Fibroblast of skin of abdomen (primary cell): ENCODE measurements around the gene HCST.
A peak's percentile ranks its signal among the peaks of the same experiment; 100 is the strongest.
"Not testable (repeated sequence)": the region's sequence is repeated elsewhere in the genome, so short reads cannot be mapped to it uniquely, and the experiment has no call there.

Experiments used
- DNase-seq: peaks from one replicate; pipeline ENCODE4 v3.0.0-alpha.2; 2013

HCST gene

DNA sequence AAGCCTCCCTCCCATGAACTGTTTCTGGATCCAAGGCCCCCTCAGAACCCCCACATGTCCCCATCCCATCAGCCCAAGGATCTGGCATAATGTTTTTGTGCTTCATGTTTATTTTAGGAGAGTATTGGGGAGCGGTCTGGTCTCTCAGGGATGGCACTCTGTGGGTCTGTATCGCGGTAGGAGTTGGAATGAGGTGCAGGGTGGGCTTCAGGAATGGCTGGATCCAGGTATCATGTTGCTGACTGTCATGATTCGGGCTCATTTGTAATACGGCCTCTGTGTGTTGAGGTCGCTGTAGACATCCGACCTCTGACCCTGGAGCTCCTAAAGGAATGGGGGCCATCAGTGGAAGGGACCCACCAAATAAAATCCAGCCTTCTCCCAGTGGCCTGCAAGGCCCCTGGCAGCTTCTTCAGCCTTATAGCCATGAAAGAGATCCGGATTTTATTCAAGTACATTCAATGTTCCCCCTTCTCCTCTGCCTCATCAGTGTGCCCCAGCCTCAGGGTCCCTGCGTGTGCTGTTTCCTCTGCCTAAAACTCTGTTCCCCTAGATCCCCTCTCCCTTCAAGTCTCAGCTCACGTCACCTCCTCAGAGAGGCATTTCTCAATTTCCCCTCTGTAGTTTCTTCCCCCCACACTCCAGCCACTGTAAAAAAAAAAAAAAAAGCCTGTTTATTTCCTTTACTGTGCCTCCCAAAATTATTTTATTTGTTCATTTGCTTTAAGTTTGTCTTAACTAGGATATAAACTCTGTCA is 2.2 kb downstream of the HCST start:
- no peak for DNase-seq

DNA sequence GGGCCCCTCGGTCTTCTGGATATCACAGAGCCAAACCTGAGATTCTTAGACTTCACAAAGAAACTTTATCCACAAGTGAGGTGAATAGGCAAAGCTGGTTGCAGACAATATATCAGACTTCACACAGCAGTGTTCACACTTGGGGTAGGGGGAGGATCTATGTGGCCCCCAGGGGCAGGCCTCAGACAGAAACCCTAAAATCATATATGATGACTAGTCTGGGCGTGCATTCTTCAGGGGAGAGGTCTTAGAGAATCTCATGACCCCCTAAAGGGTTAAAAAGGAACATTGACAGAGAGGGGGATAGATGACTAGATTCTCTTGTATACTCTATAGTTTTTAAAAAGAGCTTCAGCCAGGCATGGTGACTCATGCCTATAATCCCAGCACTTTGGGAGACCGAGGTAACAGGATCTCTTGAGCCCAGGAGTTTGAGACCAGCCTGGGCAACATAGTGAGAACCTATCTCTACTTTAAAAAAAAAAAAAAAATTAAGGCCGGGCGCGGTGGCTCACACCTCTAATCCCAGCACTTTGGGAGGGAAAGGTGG is 2.9 kb downstream of the HCST start:
- no peak for DNase-seq

DNA sequence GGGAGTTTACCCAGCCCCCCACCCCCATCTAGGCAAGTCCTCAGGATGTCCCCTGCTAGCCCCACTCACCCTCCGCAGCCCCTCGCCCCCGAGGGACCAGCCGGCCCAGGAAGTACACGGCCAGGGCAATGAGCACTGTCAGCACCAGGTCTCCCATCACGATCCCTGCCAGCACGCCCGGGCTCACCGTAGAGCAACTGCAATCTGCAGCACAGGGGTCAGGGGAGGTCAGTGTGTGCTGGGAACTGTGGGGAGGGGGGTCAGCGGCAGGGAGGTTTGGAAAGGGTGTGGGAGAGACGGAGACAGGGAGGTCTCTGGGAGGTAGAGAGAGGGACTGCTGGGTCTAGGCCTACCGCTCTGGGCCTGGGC is 5.0 kb downstream of the HCST start:
- DNase-seq: no peak

DNA sequence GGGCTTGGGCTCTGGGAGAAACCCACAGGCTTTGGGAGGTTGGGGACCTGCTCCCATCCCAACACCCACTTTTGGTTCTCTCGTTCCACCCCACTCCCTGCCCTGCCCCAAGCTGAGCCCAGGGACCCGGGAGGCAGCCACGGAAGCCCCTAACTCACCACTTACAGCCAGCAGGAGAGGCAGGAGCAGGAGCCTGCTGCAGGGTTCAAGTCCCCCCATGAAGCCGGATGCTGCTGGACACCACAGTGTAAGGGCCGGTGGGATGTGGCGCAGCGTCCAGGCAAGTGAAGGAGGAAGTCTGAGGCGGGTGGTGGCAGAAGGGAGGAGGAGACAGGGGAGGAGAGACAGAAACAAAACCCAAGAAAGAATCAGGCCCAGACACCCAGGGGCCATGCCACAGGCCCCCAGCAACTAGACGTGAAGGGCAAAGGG is 5.7 kb downstream of the HCST start, which contains the start of gene TYROBP:
TYROBP (minus strand) TSS at position 286 of the 432 bp plus-strand sequence; CDS start at position 219, 67 bp downstream.
- no peak for DNase-seq

DNA sequence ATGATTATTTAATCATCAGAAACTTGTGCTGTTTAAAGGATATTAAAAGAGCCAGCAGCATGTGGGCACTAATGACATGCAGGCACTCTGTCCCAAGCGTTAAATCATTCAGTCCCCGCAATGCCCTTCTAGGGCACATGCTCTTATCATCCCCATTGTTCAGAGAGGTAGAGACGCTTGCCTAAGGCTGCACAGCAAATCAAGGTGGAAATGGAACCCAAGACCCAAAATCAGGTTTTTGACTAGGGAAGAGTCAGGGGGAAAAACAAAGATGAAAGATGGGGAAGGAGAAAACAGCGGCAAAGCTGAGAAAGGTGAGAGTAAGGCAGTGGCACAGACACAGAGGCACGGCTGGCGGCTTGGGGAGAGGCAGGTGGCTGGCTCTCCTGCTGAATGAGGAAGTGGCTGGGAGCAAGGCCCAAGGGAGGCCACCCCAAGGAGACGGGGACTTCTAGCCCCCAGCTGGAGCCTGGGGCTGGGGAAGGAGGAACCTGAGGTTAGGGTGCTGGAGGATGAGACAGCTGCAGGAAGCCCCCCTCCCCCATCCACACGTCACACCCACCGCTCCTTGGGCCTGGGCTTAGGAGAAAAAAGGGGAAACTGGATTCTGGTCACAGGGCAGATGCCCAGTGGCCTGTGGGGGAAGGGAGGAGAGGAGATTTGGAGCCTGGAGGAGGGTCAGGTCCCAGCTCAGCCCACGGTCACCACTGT is 6.8 kb downstream of the HCST start:
- no peak for DNase-seq

DNA sequence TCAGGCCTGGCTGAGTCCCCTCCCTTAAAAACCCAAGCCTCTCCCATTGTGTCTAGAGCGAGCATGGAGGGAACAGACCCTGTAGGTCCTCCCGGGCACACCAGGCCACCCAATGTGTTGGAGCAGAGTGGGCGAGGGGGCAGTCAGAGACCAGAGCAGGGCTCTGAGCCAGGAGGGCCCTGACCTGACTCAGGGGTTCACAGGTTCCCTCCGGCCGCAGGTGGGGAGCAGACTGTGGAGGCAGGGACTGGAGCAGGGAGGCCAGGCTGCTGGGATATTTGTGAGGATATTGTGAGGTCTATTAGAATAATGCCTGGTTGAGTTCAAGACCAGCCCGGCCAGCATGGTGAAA is 7.3 kb downstream of the HCST start:
- no peak for DNase-seq

DNA sequence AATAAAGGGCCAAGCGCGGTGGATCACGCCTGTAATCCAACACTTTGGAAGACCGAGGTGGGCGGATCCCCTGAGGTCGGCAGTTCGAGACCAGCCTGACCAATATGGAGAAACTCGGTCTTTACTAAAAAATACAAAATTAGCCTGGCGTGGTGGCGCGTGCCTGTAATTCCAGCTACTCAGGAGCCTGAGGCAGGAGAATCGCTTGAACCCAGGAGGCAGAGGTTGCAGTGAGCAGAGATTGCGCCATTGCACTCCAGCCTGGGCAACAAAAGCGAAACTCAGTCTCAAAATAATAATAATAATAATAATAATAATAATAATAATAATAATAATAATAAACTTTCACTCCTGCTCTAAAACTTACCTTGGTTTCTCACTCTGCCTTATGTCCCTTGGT is 8.0 kb downstream of the HCST start:
- DNase-seq: not testable (repeated sequence)

DNA sequence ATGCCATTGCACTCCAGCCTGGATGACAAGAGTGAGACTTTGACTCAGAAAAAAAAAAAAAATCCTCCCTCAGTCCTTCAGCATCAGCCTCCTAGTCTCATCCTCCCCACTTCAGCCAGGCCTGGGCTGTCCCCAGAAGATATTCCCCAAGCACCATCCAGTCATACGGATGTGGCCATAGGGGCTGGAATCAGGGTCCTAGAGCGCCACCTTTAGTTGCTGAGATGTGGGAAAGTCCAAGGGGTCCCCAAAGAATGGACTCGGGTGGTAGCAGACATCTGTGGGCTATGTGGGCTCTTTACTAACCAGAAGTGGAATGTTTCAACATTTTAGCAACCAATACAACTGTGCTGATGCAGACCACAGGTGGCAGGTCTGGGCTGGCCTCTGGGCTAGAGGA is 8.8 kb downstream of the HCST start:
- no peak for DNase-seq

DNA sequence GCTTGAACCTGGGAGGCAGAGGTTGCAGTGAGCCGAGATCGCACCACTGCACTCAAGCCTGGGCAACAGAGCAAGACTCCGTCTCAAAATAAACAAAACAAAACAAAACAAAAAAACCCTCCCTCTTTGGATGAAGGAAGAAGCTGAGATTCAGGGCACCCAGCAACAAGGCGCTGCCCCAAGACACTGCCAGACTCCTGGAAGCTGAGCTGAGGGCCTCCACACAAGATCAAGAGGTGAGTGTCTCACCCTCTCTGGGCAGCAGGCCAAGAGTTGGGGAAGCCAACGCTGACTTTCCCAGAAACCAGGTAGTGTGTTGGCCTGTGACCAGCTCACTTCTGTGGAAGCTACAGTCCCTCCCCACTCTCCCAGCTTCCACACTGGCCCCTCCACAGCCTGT is 9.5 kb downstream of the HCST start:
- no peak for DNase-seq

DNA sequence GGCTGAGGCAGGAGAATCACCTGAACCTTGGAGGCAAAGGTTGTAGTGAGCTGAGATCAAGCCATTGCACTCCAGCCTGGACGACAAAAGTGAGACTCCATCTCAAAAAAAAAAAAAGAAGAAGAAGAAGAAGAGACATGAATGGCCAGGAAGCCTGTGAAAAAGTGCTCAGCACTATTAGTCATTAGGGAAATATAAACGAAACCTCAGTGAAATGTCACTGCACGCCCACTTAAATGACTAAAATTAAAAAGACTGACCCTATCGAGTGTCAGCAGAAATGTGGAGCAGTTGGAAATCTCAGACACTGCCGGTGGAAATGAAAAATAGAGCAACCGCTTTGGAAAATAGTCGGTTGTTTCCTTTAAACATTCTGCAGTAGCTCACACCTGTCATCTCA is 11.3 kb downstream of the HCST start:
- no peak for DNase-seq

DNA sequence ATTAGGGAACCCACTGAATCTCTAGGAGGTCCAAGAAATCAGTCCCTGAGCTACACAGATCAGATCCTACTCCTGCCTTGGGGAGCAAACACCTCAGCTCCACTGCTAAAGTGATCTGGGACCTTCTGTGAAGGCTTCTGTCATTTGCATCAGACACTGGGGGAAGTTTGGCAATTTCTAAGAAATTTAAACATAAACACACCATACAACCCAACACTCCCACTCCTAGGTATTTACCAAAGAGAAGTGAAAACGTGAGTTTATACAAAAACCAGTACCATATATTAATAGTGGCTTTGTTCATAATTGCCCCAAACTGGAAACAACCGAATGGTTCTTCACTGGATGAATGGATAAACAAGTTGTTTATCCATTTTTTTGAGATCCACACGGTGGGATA is 13.1 kb downstream of the HCST start:
- no peak for DNase-seq

DNA sequence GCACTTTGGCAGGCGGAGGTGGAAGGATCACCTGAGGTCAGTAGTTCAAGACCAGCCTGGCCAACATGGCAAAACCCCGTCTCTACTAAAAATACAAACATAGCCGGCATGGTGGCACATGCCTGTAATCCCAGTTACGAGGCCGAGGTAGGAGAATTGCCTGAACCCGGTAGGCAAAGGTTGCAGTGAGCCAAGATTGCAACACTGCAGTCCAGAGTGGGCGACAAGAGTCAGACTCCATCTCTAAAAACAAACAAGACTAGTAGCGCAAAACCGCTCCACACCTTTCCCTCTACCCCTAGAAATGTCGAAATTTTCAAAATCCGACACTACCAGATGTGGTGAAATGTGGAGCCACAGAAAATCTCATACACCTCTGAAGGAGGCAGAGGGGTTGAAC is 17.0 kb downstream of the HCST start:
- no peak for DNase-seq

DNA sequence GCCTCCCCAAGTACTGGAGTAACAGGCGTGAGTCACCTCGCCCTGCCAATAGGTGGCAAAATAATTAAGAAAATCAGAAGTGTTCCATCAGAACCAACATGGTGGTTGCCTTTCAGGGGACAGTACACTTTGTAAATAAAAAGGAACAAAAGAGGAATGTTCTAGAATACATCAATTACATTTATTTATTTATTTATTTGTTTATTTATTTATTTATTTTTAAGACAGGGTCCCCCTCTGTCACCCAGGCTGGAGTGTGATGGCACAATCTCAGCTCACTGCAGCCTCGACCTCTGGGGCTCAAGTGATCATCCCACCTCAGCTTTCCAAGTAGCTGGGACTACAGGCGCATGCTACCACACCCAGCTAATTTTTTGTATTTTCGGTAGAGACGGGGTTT is 18.7 kb downstream of the HCST start:
- no peak for DNase-seq

DNA sequence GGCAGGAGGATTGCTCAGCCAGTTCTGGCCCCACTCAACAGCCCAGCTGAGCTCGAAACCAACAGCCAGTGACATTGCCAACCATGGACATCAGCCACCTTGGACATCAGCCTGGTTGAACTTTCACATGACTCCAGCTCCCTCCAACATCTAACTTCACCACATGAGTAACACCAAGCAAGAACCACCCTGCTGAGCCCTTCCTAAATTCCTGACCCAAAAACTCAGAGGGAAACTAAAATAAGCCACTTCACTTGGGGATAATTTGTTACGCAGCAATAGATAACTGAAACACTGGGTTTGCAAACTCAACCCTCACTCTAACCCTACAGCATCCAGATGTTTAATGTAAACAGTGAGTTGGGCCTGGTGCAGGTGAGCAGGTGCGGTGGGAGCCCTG is 23.2 kb downstream of the HCST start:
- no peak for DNase-seq

DNA sequence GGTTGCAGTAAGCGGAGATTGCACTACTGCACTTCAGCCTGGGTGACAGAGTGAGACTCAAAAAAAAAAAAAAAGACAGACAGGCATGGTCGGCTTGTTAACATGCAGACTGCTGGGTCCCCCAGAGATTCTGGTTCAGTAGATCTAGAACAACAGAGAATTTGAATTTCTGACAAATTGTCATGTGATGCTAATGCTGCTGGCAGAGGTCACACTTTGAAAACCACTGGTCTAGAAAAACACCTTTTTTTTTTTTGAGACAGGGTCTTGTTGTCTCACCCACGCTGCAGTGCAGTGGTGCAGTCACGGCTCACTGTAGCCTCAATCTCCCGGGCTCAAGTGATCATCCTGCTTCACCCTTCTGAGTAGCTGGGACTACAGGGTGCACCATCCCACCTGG is 26.2 kb downstream of the HCST start:
- DNase-seq: no peak

DNA sequence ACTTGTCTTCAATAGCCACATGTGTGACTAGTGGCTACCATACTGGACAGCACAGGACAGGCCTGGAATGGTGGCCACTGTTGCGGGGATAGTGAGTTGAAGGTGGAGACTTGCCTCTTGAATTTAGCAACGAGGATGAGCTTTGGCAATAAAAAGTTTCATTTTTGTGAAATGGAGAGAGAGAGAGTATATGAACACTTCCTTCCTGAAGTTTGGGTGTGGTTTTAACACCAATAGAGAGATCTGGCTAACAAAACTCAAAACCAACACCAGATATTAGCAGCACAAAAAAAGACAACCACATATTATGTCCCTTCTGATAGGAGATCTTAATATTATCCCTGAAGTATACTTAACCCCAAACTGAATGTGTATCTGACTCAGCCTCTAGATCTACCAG is 27.5 kb downstream of the HCST start:
- no peak for DNase-seq

DNA sequence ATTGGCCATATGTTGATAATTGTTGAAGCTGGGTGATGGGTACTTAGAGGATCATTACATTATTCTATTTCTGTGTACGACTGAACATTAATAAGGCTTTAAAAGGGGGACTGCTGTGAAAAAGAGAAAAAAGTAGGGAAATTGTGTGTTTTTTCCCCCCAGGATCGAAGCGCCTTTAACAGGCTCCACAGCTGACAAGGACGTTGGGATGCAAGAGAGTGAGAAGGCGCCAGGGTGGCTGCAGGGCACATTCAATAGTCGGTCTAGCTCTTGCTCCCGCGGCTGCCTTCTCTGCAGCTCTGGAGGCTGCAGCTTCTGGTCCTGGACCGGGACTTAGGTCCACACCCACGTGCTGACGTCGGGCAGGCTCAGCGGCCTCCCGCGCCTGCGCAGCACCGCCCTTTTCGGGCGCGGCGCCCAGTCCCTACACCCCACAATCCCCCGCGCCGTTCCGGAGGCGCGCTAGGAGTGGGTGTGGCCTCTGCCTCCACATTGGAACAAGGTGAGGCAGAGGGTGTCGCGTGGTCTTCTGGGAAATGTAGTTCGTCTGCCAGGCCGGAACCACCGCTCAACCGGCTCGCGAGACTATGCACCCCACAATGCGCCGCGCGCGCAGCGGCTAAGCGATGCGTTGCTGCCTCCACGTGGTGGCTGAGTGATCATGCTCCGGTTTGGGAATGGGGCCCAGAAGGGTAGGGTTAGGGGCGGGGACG is 29.0 kb downstream of the HCST start:
- peak; percentile 100 for DNase-seq

DNA sequence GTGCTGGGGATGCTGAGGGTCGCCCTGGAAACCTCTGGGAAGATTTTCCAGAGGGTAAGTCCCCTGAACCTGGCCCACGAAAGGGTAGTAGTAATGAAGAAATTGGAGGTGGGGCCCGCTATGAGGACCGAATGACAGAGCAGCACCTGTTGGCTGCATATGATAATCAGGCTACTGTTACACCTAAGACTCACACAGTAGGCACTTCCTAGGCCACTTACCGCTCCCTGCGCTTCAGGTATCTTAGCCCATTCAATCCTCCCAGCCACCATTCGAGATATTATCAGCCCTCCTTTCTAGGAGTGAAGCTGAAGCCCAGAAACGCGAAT is 29.5 kb downstream of the HCST start:
- DNase-seq: no peak

DNA sequence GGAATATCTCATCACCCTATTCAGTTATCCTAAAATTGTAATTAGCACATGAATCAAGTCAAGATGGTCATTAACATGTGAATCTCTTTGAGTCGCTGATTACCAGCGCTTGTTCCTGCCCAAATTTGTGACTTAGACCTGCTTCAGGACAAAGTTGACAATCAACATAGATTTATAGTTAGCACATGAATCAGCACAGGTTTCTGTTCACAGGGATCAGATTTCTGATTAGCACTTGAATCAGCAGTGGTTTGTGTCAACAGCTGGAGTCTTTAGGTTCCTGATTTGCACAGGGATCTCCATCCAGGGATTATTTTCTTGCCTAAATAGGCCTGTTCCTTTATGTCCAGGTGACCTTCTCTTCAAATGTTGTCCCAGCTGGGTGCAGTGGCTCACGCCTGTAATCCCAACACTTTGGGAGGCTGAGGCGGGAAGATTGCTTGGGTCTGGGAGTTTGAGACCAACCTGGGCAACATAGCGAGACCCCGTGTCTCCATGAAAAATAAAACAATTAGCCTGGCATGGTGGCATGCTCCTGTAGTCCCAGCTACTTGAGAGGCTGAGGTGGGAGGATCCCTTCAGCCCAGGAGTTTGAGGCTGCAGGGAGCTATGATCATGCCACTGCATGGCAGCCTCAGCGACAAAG is 30.1 kb downstream of the HCST start:
- DNase-seq: no peak

DNA sequence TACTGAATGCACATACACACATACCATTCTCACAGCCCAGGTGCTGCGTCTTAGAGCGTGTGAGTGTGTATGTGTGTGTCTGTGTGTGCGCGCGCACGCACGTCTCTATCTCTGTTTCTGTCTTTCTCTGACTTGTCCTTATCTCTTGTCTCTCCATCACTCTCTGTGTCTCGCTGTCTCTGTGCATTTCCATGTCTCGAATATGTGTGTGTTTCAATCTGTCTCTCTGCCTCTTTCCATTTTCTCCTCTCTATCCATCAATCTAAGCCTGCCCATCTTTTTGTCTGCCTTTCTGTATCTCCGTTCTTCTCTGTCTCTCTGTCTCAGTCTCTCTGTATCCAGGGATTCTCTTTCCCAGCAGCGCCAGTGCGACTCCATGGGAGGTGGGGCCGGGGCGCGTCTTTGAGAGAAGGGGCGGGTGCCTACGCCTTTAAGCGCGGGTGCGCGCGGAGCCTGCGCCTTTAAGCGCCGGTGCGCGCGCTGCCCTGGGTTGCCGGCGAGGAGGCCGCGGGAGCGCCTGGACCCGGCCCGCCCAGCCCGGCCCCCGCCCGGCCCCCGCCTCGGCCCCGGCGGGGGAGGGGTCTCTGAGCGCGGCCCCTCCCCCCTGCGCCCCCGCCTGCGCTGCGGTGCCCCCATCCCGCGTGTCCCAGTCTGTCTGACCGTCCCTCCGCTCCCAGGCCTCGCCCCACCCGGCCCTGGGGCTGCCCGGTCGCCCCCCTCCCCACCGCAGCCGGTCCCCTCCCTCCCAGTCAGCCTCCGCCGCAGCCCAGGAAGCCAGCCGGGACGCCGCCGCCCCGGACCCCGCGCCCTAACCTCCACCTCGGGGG is 33.8 kb downstream of the HCST start, which contains the start of gene LRFN3:
LRFN3 (plus strand) TSS at position 464 of the 827 bp plus-strand sequence. CDS start 3,052 bp downstream, outside the sequence.
- peak; percentile 73 for DNase-seq

DNA sequence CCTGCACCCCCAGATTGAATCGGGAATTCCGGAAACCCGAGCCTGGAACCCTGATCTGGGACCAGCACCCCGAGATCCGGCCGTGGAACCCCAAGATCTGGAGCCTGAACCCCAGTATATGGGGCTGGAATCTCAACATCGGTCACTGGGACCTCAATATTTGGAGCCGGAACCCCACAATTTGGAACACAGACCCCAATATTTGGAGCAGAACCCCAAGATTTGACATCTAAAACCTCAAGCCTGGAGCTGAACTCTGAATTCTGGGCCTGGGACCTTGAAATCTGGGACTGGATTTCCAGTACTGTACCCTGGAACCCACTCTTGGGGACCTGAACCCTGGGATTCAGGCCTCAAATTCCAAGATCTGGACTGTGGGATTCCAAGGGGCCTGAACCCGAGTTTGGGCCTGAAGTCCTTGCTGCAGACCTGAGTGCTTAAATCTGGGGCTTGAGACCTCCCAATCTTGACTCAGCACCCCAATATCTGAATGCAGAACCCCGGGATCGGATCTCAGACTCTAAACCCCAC is 34.5 kb downstream of the HCST start:
- no peak for DNase-seq
